Right forelimb (tissue), 1 donor: ENCODE results near the gene IFNA6.
"Not testable (repeated sequence)": the region's sequence is repeated elsewhere in the genome, so short reads cannot be mapped to it uniquely, and the experiment has no call there.

ENCODE experiments used
- DNase-seq: peaks from one replicate; pipeline ENCODE4 v3.0.0-alpha.2; 2018

The IFNA6 gene

DNA sequence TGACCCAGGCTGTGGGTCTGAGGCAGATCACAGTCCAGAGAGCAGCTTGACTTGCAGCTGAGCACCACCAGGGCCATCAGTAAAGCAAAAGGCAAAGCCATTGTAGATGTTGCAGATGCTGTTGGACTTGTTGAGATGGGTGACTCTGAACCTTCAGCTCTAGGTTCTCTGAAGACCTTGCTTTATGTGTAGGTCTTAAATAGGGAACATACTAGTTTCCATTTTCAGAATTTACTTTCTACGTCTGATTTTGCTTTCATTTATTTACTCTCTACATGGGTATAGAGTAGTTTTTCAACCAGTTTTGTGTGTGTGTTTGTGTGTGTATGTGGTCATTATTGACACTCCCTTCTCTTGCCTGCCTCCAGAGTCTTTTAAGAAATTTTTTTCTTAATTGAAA, at the start of gene IFNA6:
Gene IFNA6 (minus strand): TSS at position 101 of the 400 bp plus-strand sequence. CDS start 0 bp downstream, at position 101.
- no peak for DNase-seq

DNA sequence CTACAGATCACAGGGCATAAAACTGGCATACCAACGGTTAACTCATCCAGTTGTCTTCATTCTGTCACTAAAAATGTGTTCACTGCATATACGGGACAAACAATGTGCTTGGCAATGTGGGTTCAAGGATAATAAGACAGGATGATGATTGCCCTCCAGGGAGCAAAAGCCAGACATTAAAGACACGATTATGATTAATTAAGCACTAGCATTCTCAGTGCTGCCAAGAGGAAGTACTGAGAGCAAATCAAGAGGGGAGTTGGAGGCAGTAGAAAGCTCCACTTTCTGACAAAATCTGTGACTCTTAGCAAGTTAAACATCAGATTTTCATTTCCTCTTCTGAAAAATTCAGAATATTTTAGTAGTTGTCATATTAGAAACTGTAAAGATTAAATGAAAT, 49.3 kb upstream of the IFNA6 start:
- no peak for DNase-seq

DNA sequence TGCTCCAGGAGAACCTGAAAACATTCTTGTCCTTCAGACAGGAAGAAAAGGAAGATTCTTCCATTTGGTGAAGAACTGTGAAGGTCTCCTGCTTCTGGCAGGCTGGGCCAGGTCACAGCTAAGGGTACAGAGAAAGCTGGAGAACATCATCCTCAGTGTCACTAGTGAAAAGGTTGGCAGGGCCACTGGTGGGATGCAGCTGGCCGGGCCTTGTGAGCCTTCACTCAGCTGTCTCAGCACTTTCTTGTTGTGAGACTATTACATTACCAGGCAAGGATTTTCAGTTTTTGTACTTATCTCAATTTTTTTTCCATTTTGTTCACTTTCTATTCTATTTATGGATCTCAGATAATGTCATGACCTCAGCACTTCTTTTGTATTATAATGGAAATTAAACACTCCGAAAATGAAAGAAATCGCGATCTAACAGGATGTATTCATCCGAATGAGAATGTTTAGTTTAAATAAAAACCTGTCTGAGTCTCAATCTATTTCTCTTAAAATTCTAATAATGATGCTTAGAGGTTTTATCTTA, 48.3 kb upstream of the IFNA6 start:
- no peak for DNase-seq

DNA sequence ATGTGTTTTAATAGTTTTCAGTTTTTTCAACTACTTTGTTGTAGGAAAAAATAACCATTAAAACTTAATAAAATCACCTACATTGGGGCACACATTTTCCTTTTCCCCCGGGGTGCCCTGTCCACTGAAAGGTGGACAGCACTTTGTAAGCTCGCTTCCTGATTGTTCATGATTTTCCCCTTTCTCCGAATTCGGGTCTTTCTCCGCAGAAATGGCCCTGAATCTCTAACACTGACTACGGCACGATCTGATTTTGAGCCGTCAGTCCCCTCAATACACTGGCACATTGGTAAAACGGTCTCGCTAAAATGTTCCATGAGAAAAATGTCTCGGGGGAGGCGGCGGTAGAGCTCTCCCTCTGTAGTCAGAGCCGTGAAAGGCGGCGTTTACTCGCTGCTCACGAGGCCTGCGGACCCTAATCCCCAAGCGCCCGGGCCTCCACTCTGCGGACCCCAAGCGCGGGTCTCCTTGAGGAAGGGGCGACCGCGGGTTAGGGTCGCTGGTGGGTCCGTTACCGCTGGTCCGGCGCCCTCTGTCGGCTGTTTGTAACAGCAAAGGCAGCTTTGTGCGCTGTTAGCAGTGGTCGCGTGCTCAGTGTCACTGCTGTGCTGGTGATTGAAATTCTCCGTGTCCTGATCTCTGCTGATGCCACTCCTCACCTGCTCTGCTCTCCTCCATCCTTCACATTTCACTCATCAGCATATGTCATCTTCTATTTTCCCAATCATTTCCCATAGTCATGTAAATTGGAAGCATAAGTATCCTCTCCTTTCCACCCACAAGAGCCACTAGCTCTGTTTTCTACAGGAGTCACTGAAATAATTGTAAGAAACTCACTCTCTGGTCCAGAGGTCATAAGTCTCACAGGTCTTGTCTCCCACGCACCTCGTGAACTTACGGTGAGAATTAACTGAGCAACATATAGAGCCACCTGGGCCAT, 45.4 kb upstream of the IFNA6 start:
- peak; percentile 56 for DNase-seq

DNA sequence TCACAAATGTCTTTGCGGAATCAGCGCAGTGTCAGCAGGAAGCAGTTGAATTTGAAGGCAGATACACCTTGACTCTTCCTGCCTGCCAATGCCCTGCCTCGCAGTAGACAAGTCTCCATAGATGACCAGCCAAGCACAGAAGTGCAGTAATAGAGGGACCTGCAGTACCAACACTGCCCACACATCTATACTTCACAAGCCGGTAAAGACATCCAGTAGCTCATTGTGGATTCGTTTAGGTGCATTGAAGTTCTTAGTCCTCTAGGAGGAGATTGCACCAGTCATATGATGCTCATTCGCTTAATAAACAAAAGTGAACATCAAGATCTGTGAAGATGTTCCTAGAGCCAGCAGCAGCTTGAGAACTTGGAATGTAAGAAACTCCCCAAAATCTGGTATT, 41.6 kb upstream of the IFNA6 start:
- DNase-seq = no peak

DNA sequence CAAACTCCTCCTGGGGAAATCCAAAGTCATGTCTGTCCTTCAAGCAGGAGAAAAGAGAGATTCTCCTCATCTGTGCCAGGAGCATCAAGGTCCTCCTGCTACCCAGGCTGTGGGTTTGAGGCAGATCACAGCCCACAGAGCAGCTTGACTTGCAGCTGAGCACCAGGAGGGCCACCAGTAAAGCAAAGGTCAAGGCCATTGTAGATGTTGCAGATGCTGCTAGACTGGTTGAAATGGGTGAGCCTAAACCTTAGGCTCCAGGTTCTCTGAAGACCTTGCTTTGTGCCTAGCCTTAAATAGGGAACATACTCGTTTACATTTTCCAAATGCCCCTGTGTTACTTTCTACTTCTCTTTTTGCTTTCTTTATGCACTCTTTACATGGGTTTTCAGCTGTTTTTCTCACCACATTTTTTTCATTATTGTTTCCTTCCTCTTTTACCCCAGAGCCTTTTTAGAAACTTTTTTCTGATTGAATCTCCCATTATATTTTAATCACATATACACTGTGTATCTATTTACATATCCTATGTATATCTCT, 34.5 kb upstream of the IFNA6 start, which contains the start of gene IFNA2:
Gene IFNA2 (minus strand): TSS at position 268 of the 540 bp plus-strand sequence. CDS start 69 bp downstream, at position 199.
- no peak for DNase-seq

DNA sequence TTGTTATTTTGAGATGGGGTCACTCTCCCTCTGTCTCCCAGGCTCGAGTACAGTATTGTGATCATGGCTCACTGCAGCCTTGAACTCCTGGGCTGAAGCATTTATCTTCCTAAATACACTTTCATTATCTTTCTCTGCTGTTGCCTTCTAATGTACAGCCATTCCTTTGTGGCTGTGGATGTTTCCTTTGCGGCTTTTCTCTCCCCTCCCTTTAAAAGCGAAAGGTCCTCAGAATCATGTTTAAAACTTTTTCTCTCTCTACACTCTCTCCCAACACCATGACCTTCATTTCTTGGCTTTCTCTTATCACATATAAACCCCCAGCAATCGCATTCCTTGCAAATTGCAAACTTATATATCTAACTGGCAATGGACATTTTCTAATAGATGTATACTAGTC, 32.9 kb upstream of the IFNA6 start:
- DNase-seq = no peak

DNA sequence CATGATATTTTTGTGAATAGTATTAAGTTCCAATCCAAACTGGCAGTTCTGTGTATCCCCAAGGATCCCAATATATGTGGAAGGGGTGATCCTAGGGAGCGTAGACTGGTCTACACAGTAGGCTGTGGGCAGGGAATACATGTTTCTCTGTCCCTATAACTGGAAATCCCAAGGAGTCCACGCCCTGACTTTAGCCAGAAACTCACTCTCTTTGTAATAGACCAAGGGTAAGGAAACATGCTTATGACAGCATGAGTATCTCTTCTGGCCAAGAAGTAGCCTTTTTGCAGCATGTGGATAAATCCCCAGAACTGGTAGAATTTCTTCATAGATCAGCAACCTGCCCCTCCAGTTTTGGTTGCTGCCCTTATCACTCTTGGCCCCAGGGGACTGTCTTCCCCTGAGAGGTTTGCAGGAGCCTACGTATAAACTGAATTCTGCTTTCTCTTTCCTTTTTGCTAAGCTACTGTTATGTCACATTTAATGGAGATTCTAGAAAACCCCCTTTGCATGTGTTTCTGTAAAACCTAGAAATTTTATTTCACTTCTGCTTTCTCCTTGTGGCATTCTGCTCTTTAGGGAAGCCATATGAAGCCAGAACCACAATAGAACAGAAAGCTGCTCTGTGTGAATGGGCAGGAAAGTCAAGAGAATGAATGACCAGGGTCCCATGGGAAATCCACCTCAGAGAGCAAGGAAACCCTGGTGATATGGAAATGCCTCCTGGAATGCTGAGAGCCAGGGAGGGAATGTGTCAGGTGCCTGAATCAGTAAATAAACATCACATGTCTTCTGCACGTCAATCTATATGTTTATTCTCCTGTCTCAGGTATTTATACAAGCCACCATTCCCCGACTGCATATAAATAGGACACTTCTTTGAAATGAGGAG, 31.0 kb upstream of the IFNA6 start:
- no peak for DNase-seq

DNA sequence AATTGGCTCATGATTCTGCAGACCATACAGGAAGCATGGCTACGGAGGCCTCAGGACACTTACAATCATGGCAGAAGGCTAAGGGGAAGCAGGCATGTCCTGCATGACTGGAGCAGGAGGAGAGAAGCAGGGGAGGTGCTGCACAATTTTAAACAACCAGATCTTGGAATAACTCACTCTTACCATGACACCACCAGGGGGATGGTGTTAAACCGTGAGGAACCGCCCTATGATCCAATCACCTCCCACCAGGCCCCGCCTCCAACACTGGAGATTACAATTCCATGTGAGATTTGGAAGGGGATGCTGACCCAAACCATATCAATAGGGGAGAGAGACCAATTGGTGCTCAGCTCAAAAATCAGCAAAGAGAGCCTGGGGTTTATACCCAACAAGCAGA, 20.8 kb upstream of the IFNA6 start:
- DNase-seq = not testable (repeated sequence)

DNA sequence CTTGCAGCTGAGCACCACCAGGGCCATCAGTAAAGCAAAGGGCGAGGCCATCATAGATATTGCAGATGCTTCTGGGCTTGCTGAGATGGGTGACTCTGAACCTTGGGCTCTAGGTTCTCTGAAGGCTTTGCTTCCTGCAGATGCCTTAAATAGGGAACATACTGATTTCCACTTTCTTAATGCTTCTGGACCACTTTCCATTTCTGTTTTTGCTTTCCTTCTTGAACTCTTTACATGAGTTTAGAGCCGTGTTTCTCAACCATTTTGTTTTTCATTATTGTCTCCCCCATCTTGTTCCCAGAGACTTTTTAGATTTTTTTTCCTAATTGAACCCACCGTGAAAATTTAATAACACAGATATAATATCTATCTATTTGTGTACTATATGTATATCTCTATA, 17.3 kb upstream of the IFNA6 start, which contains the start of gene IFNA13:
Gene IFNA13 (minus strand): TSS at position 101 of the 400 bp plus-strand sequence. CDS start 47 bp downstream, at position 54.
- no peak for DNase-seq

DNA sequence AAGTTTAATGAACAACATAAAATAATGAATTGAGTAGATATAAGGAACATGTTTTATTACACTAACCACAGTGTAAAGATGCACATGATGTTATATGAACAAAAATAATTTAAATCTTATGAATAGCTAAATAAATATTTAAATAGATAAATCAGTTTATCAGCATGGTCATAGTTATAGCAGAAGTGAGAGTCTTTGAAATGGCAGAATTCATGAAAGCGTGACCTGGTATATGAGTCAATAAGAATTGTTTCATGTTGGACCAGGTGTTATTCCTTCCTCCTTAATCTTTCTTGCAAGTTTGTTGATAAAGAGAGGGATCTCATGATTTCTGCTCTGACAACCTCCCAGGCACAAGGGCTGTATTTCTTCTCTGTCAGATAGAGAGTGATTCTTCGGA, 16.5 kb upstream of the IFNA6 start:
- not testable (repeated sequence) for DNase-seq

DNA sequence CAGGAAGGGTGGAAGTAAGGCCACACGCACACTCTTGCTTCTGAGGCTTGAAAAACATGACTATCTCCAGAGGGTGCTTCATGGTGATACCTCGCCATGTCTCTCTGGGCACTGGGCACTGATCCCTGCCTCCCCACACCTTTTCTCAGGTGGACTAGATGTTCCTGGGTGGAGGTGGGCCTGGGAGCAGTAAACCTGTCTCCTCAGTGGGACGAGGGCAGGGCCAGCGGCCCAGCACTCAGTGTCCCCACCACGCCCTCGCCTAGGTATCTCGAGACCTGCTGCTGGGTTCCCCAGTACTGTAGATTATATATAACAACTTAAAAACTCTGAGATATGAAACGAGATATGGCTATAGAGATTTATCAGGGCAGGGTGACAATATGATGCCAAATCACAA, 11.6 kb upstream of the IFNA6 start:
- DNase-seq = no peak

DNA sequence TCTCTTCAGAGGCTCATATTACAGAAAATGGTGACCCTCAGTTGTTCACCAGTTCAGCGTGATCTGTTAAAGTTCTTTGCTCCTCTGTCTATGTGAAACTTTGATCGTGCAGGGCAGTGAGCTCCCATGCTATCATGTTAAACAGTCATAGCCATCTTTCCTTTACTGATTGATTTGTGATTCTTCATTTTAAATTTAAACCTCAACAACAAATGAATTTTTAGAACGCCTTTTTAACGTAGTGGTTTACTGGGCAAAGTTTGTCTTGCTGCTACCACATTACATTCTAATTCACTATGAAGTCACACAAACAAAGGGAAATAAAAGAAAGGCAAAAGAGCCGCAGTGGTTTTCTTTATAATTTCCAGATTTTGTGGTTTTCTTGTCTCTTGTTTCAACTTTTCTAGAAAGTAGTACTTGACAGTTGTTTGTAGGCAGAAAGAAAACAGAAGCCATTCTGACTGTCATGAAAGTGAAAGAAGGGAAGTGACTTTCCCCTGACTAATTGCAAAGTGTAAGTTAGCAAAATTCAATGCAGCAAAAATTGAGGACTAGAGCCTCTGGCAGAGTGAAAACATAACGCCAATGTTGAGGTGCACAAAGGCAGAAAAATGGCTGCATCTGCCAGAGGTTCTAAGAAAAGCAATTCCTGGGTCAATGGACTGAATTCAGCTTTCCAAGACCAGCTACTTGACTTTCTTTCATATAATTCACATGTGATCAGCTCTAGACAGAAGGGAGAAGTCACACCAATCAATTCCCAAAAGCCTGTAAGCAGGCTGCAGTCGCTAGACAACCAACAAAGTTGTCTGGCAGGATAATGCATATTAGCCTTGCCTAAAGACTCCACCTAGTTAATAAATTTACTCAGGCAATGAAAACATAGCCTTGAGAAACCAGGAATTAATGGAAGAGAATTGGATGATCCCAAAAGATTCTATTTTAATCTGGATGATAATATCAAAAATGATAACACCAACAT, 7.1 kb upstream of the IFNA6 start:
- DNase-seq = no peak

DNA sequence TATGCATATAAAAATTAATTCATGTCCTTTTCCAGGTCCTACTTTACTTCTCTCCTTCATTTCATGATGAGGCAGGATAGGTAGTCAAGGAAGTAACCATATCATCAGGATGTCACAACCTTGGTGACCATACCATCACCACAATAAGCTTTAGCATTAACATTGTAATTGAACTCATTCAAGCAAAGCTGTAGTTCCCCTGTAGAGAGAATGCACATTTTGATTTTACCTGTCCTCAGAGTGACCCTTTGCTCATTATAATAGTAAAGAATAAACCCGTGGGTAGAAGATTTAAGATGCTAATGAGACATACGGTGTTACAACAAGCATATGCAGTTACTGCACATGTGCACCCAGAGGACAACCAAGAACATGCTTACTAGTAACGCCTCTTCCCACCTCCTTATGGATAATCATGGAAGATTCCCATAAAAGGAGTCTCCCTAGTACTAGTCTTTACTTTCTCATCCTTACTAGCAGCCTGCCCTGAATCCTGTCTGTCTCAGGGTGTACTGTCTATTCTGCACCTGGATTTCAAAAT, 2.2 kb downstream of the IFNA6 start:
- no peak for DNase-seq

DNA sequence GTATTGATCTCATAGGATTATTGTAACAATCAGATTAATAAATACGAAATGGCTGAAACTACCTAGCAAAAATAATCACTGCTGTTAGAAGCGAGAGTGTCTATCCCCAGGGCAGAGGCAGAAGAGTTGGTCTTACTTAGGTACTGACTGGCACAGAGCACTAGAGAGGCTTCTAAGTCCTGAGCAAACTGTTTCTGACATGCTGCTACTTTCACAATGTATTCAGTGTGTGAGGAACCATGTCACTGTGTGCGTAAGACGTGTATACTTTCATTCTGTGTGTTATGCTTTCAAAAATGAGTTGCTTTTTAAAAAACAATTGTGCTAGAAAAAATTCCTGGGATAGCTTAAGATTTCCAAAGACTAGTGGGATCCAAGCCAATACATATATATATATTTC, 10.0 kb downstream of the IFNA6 start:
- DNase-seq = no peak

DNA sequence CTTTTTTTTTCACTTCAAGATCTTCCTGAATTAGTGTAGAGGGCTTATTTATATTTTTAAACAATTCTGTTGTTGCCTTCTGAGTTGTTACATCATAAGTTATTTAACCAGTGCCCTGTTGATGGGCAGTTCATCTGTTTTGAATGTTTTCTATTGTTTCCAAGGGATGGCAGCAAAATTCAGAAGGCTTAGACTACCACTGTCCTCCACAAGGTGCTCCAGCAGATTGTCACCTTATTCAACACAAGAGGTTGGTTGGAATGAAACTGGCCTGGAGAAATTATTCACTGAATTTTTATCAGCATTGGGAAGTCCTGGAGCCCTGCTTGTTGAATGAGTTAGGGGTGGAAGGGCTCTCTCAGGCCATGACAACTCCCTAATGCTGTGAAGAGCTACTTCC, 14.2 kb downstream of the IFNA6 start:
- no peak for DNase-seq

DNA sequence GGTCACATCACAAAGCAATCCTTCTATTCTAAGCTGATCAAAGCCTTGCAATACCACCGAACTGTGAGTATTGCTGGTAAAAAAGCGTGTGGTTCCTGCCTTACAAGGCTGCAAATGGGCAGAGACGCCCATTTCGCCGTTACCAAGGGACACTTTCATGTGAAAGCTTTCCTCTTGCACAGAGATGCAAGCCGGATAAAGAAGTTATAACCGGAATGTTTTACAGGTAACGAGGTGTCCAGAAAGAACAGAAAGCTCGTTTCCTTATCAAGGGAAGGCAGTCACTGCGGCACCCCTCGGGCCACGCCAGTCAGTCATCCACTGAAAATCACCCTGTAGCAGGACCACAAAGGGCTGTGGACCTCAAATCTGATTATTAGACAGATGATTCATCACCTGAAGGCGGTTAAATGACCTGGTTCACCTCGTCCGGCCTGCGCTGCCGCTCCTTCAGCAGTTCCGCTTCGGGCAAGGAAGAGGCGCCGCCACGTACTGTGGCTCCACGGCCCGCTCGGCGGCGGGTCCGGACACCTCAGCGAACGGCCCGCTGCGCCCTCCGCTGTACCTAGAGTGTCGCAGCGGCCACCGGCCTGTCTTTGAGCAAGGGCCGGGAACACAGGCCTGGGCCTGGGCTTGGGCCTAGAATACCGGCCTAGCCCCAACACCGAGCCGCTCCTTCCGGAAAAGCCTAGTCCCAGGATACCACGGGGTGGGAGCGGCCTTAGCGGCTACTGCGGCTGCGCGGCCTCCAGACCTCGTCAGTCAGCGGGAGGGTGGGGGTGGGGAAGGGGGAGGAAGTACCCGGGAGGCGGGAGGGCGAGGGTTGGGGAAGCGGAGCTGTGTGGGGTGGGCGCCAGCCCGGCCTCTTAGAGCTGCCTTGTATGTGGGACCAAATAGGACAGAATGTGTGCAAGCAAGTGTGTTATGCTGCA, 15.7 kb downstream of the IFNA6 start, which contains the start of gene KLHL9:
Gene KLHL9 (minus strand): TSS at position 704 of the 932 bp plus-strand sequence. CDS start 545 bp downstream, at position 159.
- peak; percentile 96 for DNase-seq

DNA sequence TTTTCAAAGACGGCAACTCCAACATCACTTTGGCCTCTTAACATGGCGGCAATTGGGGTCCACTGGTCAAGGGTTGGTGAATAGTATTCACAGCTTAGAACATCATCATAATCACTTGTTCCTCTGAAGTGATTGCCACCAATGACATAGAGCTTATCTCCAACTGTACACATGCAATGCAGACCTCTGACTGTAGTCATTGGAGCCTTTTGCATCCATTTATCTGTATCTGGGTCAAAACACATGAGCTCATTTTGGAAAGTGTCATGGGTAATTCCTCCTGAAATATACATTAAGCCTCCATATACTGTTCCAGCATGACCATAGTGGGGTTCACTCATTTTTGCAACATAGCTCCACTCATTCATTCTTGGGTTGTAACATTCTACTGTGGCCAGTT, 17.5 kb downstream of the IFNA6 start:
- no peak for DNase-seq

DNA sequence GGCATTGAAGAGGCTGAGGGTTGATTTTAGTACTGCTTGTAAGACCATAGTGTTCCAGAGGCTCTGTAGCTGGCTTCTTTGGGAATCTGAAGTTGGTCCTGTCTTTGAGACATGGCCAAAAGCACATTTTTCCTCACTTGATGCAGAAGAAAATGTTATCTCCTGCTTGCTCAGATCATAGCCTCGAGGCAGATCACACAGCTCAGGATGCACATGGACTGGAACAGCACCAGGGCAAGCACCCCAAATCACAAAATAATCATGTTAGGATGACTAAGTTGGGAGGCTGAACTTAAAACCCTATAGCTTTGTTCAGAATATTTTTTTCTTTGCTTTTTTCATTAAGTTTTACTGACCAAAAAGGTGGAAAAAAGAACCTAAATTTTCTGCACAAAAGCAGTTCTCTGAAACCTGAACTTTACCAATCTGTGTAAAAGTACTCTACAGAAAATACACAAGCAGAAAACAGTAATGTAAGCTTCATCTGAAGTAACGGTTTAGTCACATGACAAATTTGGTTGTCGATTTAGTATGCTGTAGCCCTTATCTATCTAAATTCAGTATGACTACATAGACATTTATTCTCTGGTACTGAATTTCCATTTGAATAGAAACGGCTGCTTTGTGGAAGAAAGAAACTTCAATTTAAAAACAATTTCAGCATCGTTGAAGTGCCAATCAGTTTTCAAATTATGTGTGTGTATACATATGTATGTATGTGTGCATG, 18.8 kb downstream of the IFNA6 start:
- DNase-seq = no peak
